Right lobe of liver (tissue), 6 donors: ENCODE results near the gene TERT. TPM values are rescaled to one million over a fixed set of nuclear protein-coding genes. Genes with fewer than 3 reads are reported as not detected.
"Not testable (repeated sequence)": the region's sequence is repeated elsewhere in the genome, so short reads cannot be mapped to it uniquely, and the experiment has no call there.

ENCODE experiments used
- ATAC-seq, 4 donors: fragments of 200-7000 bp; cut with Tn5 transposase; one replicate each; pipeline ENCODE4 v1.9.1; 2020; ENCODE audit warnings: mild to moderate bottlenecking in 4 of 4, moderate library complexity in 4 of 4
- DNase-seq, 3 donors: peaks; one replicate each; pipeline ENCODE4 v3.0.0-alpha.2; 2020
- H3K27ac ChIP-seq, 3 donors: fragments of 200-600 bp; one replicate each; pipeline ENCODE4 v1.8.0; 2022
- H3K27me3 ChIP-seq, 2 donors: fragments of 200-600 bp; one replicate each; pipeline ENCODE4 v1.8.0; 2022
- H3K36me3 ChIP-seq, 4 donors: fragments of 200-600 bp; sonication (generic) in 1 of 4; one replicate each; pipeline versions ENCODE4 v1.5.1 to v1.8.0; 2017 to 2022; ENCODE audit warnings: control low read depth in 1 of 4
- H3K4me1 ChIP-seq, 4 donors: fragments of 200-600 bp; sonication (generic) in 1 of 4; one replicate each; pipeline versions ENCODE4 v1.5.1 to v1.8.0; 2017 to 2022; ENCODE audit warnings: control low read depth in 1 of 4
- H3K4me3 ChIP-seq, 3 donors: fragments of 200-600 bp; one replicate each; pipeline ENCODE4 v1.8.0; 2022
- H3K9me3 ChIP-seq, 4 donors: fragments of 200-600 bp; sonication (generic) in 1 of 4; one replicate each; pipeline versions ENCODE4 v1.5.1 to v1.8.0; 2017 to 2022; ENCODE audit warnings: control low read depth in 1 of 4
- CTCF ChIP-seq, 4 donors: fragments of 200-600 bp in 3 of 4; fragments of 450-650 bp in 1 of 4; IDR thresholded peaks; one replicate each; pipeline versions ENCODE4 v1.5.1 to v1.8.0; 2016 to 2022; ENCODE audit warnings: antibody characterized with exemption in 4 of 4, mild to moderate bottlenecking in 2 of 4
- POLR2A ChIP-seq: fragments of 450-650 bp; IDR thresholded peaks from one replicate; pipeline ENCODE4 v1.6.1; 2017; ENCODE audit warnings: antibody characterized with exemption, mild to moderate bottlenecking
- WGBS: methylation state at CpG from one replicate; pipeline ENCODE4 v1.1.6; 2018; ENCODE audit warnings: low coverage, low lambda C conversion rate; ENCODE audit not compliant: insufficient coverage; ENCODE audit errors: missing lambda C conversion rate; 5-methylcytosine and 5-hydroxymethylcytosine counted together
- intact Hi-C, 2 donors: fragments of 100-400 bp; cut with DNase I; formaldehyde crosslinking; loops; one replicate each; pipeline versions ENCODE4 v1.11.2 to v1.14.1; 2022
- total RNA-seq, 6 experiments: library from RNA; depleted of rRNA in 2 of 6; stranded (reverse); fragments of >200 nt in 2 of 6; fragmentation: NEBNext Ultra II Directional in 3 of 6; extraction: Animal tissue kit (Norgen Biotek cat#: 25700) in 3 of 6; gene quantifications; one replicate each; pipeline versions ENCODE4 v1.1.0 to v1.2.4, GENCODE V29; 2016 to 2023
- donor health status: DM: no; HTN: yes; CAD: no.
- donor health status: DM: no; HTN: no; CAD: no.
- donor health status: DM: no; HTN: no; CAD: no.
- donor health status: DM: no; HTN: yes; CAD: no.
- donor health status: DM: no; HTN: yes; CAD: no.

The TERT gene
- total RNA-seq, 6 experiments from 2014 or later = not detected

- DNase-seq (no peak), ATAC-seq (peak in 1 of 4 donors; percentile 27)
- WGBS = 41% methylated on average over 6 of the region's 7 CpGs
- H3K27me3 ChIP-seq = no peaks in the 10 kb centered on the region
- H3K27ac ChIP-seq = no peak overlapping the region
- H3K4me3 ChIP-seq = no peak overlapping the region
- no peaks in the 10 kb centered on the region for H3K4me1 ChIP-seq
- intact Hi-C loops = no loop called here
- H3K36me3 ChIP-seq = no peaks in the 10 kb centered on the region
- H3K9me3 ChIP-seq = no peaks in the 10 kb centered on the region
- TF ChIP-seq POLR2A (no peak), CTCF (IDR thresholded peaks at IDR 0.05) (no peak)
Measured at GRCh38 chr5:1229822-1230221, 65.0 kb downstream of the TERT start.

GRCh38 chr5:1229023-1229422, 65.8 kb downstream of the TERT start:
- intact Hi-C loops, DNase-seq, H3K27ac ChIP-seq, H3K27me3 ChIP-seq, H3K36me3 ChIP-seq, H3K4me3 ChIP-seq, H3K4me1 ChIP-seq, ATAC-seq, H3K9me3 ChIP-seq: not testable (repeated sequence)
- 78% methylated on average over 11 of the region's 11 CpGs for WGBS

- no peaks in the 10 kb centered on the region for H3K4me1 ChIP-seq
- H3K36me3 ChIP-seq = no peaks in the 10 kb centered on the region
- TF ChIP-seq CTCF (IDR thresholded peaks at IDR 0.05) = no peak
- no peak for TF ChIP-seq POLR2A
- H3K27me3 ChIP-seq = no peaks in the 10 kb centered on the region
- no peak for ATAC-seq
- WGBS = 31% methylated on average over 2 of the region's 15 CpGs
- DNase-seq = no peak
- H3K9me3 ChIP-seq = no peaks in the 10 kb centered on the region
- H3K4me3 ChIP-seq = no peak overlapping the region
- intact Hi-C loops = no loop called here
- H3K27ac ChIP-seq = no peak overlapping the region
Measured at GRCh38 chr5:1228120-1228519, 66.7 kb downstream of the TERT start.

- TF ChIP-seq CTCF (IDR thresholded peaks at IDR 0.05) = no peak
- TF ChIP-seq POLR2A = no peak
- Histone ChIP-seq H3K36me3 (no peaks in the 10 kb centered on the region), H3K27me3 (no peaks in the 10 kb centered on the region), H3K27ac (no peak overlapping the region), H3K9me3 (no peaks in the 10 kb centered on the region), H3K4me1 (no peaks in the 10 kb centered on the region), H3K4me3 (no peak overlapping the region)
- intact Hi-C loops = no loop called here
- ATAC-seq (no peak), DNase-seq (no peak)
- WGBS = 51% methylated on average over 10 of the region's 14 CpGs
Measured at GRCh38 chr5:1227667-1228066, 67.2 kb downstream of the TERT start.

- Histone ChIP-seq H3K9me3 (no peaks in the 10 kb centered on the region), H3K36me3 (no peaks in the 10 kb centered on the region), H3K27me3 (no peaks in the 10 kb centered on the region), H3K4me1 (no peaks in the 10 kb centered on the region), H3K27ac (no peak overlapping the region), H3K4me3 (no peak overlapping the region)
- TF ChIP-seq POLR2A = no peak
- no peak for TF ChIP-seq CTCF (IDR thresholded peaks at IDR 0.05)
- intact Hi-C loops = no loop called here
- ATAC-seq = no peak
- DNase-seq = no peak
- WGBS = 86% methylated on average over 32 of the region's 50 CpGs
Measured at GRCh38 chr5:1226839-1227581, 67.9 kb downstream of the TERT start.
